IPS-20b (cell line): Measurements from ENCODE around the gene SPCS3.

Source experiments
- H3K27ac ChIP-seq: one replicate; pipeline ENCODE4 v1.5.1; 2013; ENCODE audit warnings: low read length
- H3K27me3 ChIP-seq: 2 replicates; pipeline ENCODE4 v1.6.1; 2013; ENCODE audit warnings: mild to moderate bottlenecking, low read length, inconsistent platforms; ENCODE audit not compliant: insufficient read depth
- H3K36me3 ChIP-seq: 2 replicates; pipeline ENCODE4 v1.6.1; 2013; ENCODE audit warnings: low read depth, mild to moderate bottlenecking, inconsistent platforms, low read length, moderate library complexity; ENCODE audit not compliant: insufficient read depth
- H3K4me1 ChIP-seq: 2 replicates; pipeline ENCODE4 v1.6.1; 2013; ENCODE audit warnings: mild to moderate bottlenecking, control low read depth, inconsistent platforms, low read length, moderate library complexity; ENCODE audit not compliant: insufficient read depth
- H3K4me3 ChIP-seq: 2 replicates; pipeline ENCODE4 v1.5.1; 2013; ENCODE audit warnings: mild to moderate bottlenecking, low read length, inconsistent platforms
- H3K9ac ChIP-seq: 2 replicates; pipeline ENCODE4 v1.6.1; 2013; ENCODE audit warnings: low read depth, mild to moderate bottlenecking, inconsistent platforms, low read length, moderate library complexity
- H3K9me3 ChIP-seq: 2 replicates; pipeline ENCODE4 v1.6.1; 2013; ENCODE audit warnings: mild to moderate bottlenecking, low read depth, low read length, inconsistent platforms; ENCODE audit not compliant: insufficient read depth

SPCS3 gene

GRCh38 chr4:176350671-176351070 is 30.9 kb downstream of the SPCS3 start:
- no peaks in the 10 kb centered on the region for H3K4me1 ChIP-seq
- no peak overlapping the region for H3K27ac ChIP-seq
- peaks cover 52% of the 10 kb centered on the region for H3K9me3 ChIP-seq
- no peak overlapping the region for H3K4me3 ChIP-seq
- H3K9ac ChIP-seq = no peak overlapping the region
- peaks cover 6% of the 10 kb centered on the region; the same call in 1 of the 2 replicates for H3K36me3 ChIP-seq
- H3K27me3 ChIP-seq = no peaks in the 10 kb centered on the region

DNA sequence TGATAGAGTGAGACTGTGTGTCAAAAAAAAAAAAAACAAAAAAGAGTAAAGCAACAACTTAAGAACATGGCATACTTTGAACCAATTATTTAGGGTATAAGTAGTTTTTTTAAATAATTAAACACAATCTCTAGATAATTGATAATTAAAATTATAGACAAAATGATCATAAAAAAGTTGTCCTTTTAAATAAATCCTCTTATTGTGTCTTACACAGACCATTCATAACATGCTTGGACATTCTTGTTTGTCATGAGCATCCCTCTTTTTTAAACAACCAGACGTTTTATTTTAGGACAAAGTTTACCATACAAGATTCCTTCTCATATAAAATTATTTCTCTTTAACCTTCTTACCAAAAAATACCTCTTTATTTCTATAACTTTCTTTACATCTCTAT is 35.1 kb downstream of the SPCS3 start:
- H3K4me3 ChIP-seq = no peak overlapping the region
- no peak overlapping the region for H3K27ac ChIP-seq
- peaks cover 20% of the 10 kb centered on the region; the same call in 1 of the 2 replicates for H3K4me1 ChIP-seq
- peaks cover 46% of the 10 kb centered on the region for H3K9me3 ChIP-seq
- H3K9ac ChIP-seq = no peak overlapping the region
- no peaks in the 10 kb centered on the region for H3K36me3 ChIP-seq
- H3K27me3 ChIP-seq = no peaks in the 10 kb centered on the region

DNA sequence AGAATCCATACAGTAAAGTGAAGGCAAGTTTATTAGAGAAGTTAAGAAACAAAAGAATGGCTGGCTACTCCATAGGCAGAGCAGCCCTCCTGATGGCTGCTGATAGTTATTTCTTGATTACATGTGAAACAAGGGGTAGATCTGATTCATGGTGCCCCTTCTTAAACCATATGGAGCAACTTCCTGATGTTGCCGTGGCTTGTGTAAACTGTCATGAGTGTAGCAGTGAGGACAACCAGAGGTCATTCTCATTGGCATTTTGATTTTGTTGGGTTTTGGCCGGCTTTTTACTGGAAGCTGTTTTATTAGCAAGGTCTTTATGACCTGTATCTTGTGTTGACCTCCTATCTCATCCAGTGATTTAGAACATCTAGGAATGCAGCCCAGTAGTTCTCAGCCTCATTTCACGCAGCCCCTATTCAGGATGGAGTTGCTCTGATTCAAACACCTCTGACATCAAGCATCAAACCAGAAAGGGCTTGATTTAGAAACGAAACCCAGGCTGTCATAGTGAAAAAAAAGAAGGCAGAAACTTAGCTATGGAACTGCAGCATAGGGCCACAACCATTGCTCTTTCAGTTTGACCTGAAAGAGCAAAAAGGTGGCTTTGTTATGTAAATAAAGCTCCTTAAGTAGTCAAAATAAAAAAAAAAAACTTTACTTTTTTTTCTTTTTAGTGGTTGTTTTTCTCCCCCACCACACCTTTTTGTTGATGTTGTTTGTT is 37.8 kb downstream of the SPCS3 start:
- 0 out of 2 replicates have a peak overlapping the region, but pooled peaks have one; percentile 4 for H3K4me3 ChIP-seq
- peaks cover 21% of the 10 kb centered on the region; the same call in 1 of the 2 replicates for H3K4me1 ChIP-seq
- no peaks in the 10 kb centered on the region for H3K36me3 ChIP-seq
- H3K9ac ChIP-seq = no peak overlapping the region
- H3K27me3 ChIP-seq = no peaks in the 10 kb centered on the region
- H3K9me3 ChIP-seq = peaks cover 28% of the 10 kb centered on the region
- peak overlapping the region; percentile 21 for H3K27ac ChIP-seq

DNA sequence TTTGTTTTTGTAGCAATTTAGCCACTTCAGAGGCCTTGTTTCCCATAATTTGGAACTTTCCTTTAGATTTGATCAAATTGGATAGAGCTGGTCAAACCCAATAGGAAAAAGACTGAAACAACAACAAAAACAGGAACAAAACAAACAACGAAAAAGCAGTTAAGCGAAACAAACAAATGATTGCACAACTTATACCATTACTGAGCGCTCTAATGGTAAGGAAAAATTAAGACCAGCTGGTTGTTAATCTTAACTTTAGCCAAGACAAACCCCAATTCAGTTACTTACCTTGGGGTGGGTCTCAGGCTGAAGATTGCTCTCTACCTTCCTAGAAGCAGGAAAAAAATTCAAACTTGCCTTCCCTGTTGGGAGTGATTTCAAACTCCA is 38.3 kb downstream of the SPCS3 start:
- no peak overlapping the region for H3K27ac ChIP-seq
- no peaks in the 10 kb centered on the region for H3K36me3 ChIP-seq
- peaks cover 21% of the 10 kb centered on the region; the same call in 1 of the 2 replicates for H3K4me1 ChIP-seq

GRCh38 chr4:176359590-176359989 is 39.8 kb downstream of the SPCS3 start:
- Histone ChIP-seq H3K27me3 (no peaks in the 10 kb centered on the region), H3K27ac (no peak overlapping the region), H3K9me3 (peaks cover 8% of the 10 kb centered on the region), H3K4me1 (peaks cover 21% of the 10 kb centered on the region; the same call in 1 of the 2 replicates), H3K9ac (no peak overlapping the region), H3K4me3 (no peak overlapping the region), H3K36me3 (no peaks in the 10 kb centered on the region)

More for the DNA sequence above, 38.3 kb downstream of the SPCS3 start:
- Histone ChIP-seq H3K9ac (no peak overlapping the region), H3K9me3 (peaks cover 22% of the 10 kb centered on the region), H3K27me3 (no peaks in the 10 kb centered on the region), H3K4me3 (no peak overlapping the region)

DNA sequence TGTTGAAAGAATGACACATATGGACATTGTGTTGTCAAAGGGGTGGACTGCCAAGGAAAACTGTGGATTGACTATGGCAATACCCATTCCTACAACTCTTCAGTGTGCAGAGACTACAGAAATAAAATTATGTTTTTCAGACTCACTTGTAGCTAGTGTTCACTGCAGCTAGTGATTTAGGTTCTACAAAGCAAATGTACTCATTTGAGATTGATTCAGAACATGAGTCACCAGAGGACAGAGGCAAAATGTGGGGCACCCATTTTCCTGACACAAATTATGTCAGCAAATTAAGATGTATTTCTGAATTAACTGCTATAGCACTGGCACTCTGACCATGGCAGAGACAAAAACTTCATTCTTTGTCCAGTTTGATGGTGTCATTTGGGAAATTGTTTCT is 40.7 kb downstream of the SPCS3 start:
- peaks cover 21% of the 10 kb centered on the region; the same call in 1 of the 2 replicates for H3K4me1 ChIP-seq
- H3K4me3 ChIP-seq = no peak overlapping the region
- no peaks in the 10 kb centered on the region for H3K36me3 ChIP-seq
- no peak overlapping the region for H3K9ac ChIP-seq
- H3K27me3 ChIP-seq = no peaks in the 10 kb centered on the region
- peaks cover 5% of the 10 kb centered on the region; the same call in 1 of the 2 replicates for H3K9me3 ChIP-seq
- no peak overlapping the region for H3K27ac ChIP-seq

- Histone ChIP-seq H3K4me1 (peaks cover 10% of the 10 kb centered on the region; the same call in 1 of the 2 replicates), H3K9ac (no peak overlapping the region), H3K4me3 (no peak overlapping the region), H3K36me3 (no peaks in the 10 kb centered on the region), H3K27me3 (no peaks in the 10 kb centered on the region), H3K9me3 (no peaks in the 10 kb centered on the region), H3K27ac (no peak overlapping the region)
Observed at GRCh38 chr4:176363072-176363471, 43.3 kb downstream of the SPCS3 start.

- Histone ChIP-seq H3K4me3 (no peak overlapping the region), H3K27ac (no peak overlapping the region), H3K9me3 (no peaks in the 10 kb centered on the region), H3K9ac (no peak overlapping the region), H3K4me1 (no peaks in the 10 kb centered on the region), H3K36me3 (no peaks in the 10 kb centered on the region), H3K27me3 (no peaks in the 10 kb centered on the region)
Observed at GRCh38 chr4:176367771-176368465, 48.2 kb downstream of the SPCS3 start.

GRCh38 chr4:176376032-176376614 is 56.4 kb downstream of the SPCS3 start:
- no peak overlapping the region for H3K4me3 ChIP-seq
- no peak overlapping the region for H3K27ac ChIP-seq
- H3K9ac ChIP-seq = no peak overlapping the region
- no peaks in the 10 kb centered on the region for H3K27me3 ChIP-seq
- H3K36me3 ChIP-seq = no peaks in the 10 kb centered on the region
- no peaks in the 10 kb centered on the region for H3K9me3 ChIP-seq
- H3K4me1 ChIP-seq = no peaks in the 10 kb centered on the region

DNA sequence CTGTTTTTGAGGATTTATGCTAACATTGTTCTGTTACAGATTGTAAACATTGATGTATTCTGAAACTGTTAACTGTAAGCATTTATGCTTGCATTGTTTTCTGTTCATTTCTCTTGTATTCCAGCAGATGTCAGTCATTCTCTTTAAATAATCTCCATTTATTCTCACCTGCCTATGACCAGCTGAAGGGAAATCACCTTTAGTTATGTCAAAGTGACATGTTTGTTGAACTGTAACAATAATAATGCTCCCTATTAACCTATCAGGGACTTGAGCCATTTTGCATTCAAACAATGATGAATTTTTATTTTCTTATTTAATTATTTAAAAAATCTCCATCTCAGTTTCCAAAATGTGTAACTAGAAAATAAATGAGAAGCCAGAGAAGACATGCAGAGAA is 58.0 kb downstream of the SPCS3 start:
- Histone ChIP-seq H3K4me1 (no peaks in the 10 kb centered on the region), H3K27ac (no peak overlapping the region), H3K9ac (no peak overlapping the region), H3K36me3 (no peaks in the 10 kb centered on the region), H3K27me3 (no peaks in the 10 kb centered on the region), H3K4me3 (no peak overlapping the region), H3K9me3 (no peaks in the 10 kb centered on the region)

DNA sequence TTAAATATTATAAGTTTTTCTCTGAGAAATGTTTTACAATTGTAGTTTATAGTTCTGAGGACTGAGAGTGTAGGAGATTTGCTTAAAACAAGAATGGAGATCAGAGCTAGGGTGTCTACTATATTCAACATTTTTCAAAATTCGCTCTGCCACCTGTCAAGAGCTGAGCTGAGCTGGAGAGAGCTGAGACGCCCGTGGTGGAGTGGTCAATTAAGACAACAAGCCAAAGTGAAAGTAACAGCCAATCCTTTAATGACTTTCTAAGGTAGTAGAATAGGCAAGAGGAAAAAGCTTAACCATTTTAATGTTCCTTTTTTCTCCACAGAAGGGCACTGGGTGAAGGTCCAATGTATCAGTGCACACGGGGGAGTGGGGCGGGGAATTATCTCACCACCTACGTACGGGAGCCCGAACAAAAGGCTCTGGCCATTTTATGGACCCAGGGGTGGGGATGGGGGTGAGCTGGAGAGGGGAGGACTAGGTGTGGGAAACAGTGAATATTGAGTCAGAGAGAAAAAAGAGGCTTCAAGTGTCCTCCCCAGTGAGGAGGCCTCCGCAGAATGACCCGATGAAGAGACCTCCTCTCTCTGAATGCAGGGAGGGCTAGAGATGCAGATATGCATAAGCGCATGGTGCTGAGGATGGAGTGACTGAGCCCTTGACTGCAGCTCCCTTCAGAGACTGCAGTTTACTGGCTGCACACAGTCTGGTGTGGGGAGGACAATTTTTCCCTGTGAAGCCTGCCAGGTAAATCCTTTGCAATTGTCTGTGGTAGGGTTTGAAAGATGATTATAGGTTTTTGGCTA is 60.8 kb downstream of the SPCS3 start:
- Histone ChIP-seq H3K4me3 (no peak overlapping the region), H3K27me3 (no peaks in the 10 kb centered on the region), H3K9ac (no peak overlapping the region), H3K4me1 (no peaks in the 10 kb centered on the region), H3K36me3 (no peaks in the 10 kb centered on the region), H3K27ac (no peak overlapping the region), H3K9me3 (no peaks in the 10 kb centered on the region)
